Stomach (tissue), 9 donors: ENCODE measurements around the gene SNX19. TPM values are rescaled to one million over a fixed set of nuclear protein-coding genes. Genes with fewer than 3 reads are reported as not detected.
A peak's percentile ranks its signal among the peaks of the same experiment; 100 is the strongest.
"Not testable (repeated sequence)": the region's sequence is repeated elsewhere in the genome, so short reads cannot be mapped to it uniquely, and the experiment has no call there.

Experiments used
- DNase-seq, 2 donors: peaks; one replicate each; pipeline versions ENCODE4 v3.0.0 to v3.0.0-alpha.2; 2013 to 2019
- H3K27ac ChIP-seq, 5 donors: fragments of 200-600 bp in 4 of 5; sonication (generic) in 4 of 5; one replicate each; pipeline ENCODE4 v1.5.1; 2013 to 2019; ENCODE audit warnings: mild to moderate bottlenecking in 1 of 5, moderate library complexity in 1 of 5
- H3K27me3 ChIP-seq, 3 donors: fragments of 200-600 bp; sonication (generic); one replicate each; pipeline ENCODE4 v1.5.1; 2017 to 2019; ENCODE audit warnings: mixed run types in 1 of 3
- H3K36me3 ChIP-seq, 4 donors: fragments of 200-600 bp; sonication (generic); 1 replicate in 3 of 4; 2 replicates in 1 of 4; pipeline ENCODE4 v1.5.1; 2016 to 2019
- H3K4me1 ChIP-seq, 4 donors: fragments of 200-600 bp; sonication (generic); one replicate each; pipeline ENCODE4 v1.5.1; 2016 to 2019
- H3K4me3 ChIP-seq, 4 donors: fragments of 200-600 bp; sonication (generic) in 3 of 4; one replicate each; pipeline ENCODE4 v1.5.1; 2016 to 2019; ENCODE audit warnings: mild to moderate bottlenecking in 1 of 4
- H3K9me3 ChIP-seq, 4 donors: fragments of 200-600 bp; sonication (generic); one replicate each; pipeline ENCODE4 v1.5.1; 2016 to 2019
- CTCF ChIP-seq, 7 experiments: fragments of 450-650 bp in 4 of 7; fragments of 200-600 bp in 3 of 7; sonication (generic) in 3 of 7; IDR thresholded peaks; one replicate each; pipeline ENCODE4 v1.5.1; 2016 to 2019; ENCODE audit warnings: antibody characterized with exemption in 7 of 7, control low read depth in 2 of 7, mild to moderate bottlenecking in 1 of 7
- EP300 ChIP-seq: sonication (generic); formaldehyde crosslinking; IDR thresholded peaks from one replicate; pipeline ENCODE4 v1.6.1; 2017; ENCODE audit warnings: antibody characterized with exemption
- POLR2A ChIP-seq, 4 donors: fragments of 450-650 bp; IDR thresholded peaks; one replicate each; pipeline ENCODE4 v1.6.1; 2016; ENCODE audit warnings: antibody characterized with exemption in 4 of 4, control low read depth in 2 of 4, mild to moderate bottlenecking in 1 of 4, moderate library complexity in 1 of 4
- POLR2AphosphoS5 ChIP-seq, 3 donors: sonication (generic); formaldehyde crosslinking; IDR thresholded peaks; one replicate each; pipeline ENCODE4 v1.6.1; 2016; ENCODE audit warnings: antibody characterized with exemption in 3 of 3
- WGBS, 5 donors: extraction: QIAGEN DNeasy Blood & Tissue Kit in 3 of 5; methylation state at CpG; one replicate each; pipeline versions ENCODE4 v1.1.5 to v1.1.7; 2013 to 2018; 5-methylcytosine and 5-hydroxymethylcytosine counted together
- intact Hi-C: fragments of 100-400 bp; cut with DNase I; formaldehyde crosslinking; loops from one replicate; pipeline ENCODE4 v1.15.1; 2023; ENCODE audit warnings: low total_unique reads
- polyA plus RNA-seq, 3 donors: library from polyadenylated mRNA; stranded (reverse); fragments of 200-250 nt; gene quantifications; one replicate each; pipeline ENCODE4 v1.2.3, GENCODE V29; 2013
- total RNA-seq, 5 donors: library from RNA; depleted of rRNA; stranded (reverse); fragments of >200 nt; gene quantifications; one replicate each; pipeline versions ENCODE4 v1.1.0 to v1.2.3, GENCODE V29; 2014 to 2016
- donor health status: healthy with polysubstance abuse.
- donor health status: Bipolar disorder and iron deficiency.
- donor health status: healthy.

SNX19 gene
- total and polyA plus RNA-seq, 8 donors = 8.7 to 173 (median 47.4) TPM

- Histone ChIP-seq H3K27me3 (no peaks in the 10 kb centered on the region), H3K27ac (no peak overlapping the region), H3K9me3 (no peaks in the 10 kb centered on the region), H3K4me1 (peaks cover 0 to 23% (median 10%) of the 10 kb centered on the region in 4 donors), H3K4me3 (no peak overlapping the region), H3K36me3 (no peaks in the 10 kb centered on the region)
- WGBS, 5 donors = 84 to 93% (median 89%) methylated on average over 14 of the region's 14 CpGs
- no peak for TF ChIP-seq EP300
- TF ChIP-seq CTCF (IDR thresholded peaks at IDR 0.05) = no peak
- TF ChIP-seq POLR2AphosphoS5 (IDR thresholded peaks at IDR 0.05) = no peak
- no peak for TF ChIP-seq POLR2A (IDR thresholded peaks at IDR 0.05)
- DNase-seq = no peak
- intact Hi-C loops = loop anchor here (5.0 to 10.0 kb wide), 2 partner anchors 429 to 646 kb away; no protein-coding TSS in a partner anchor
Measured at GRCh38 chr11:130861283-130861682, 55.0 kb downstream of the SNX19 start.

- Histone ChIP-seq H3K4me3 (no peak overlapping the region), H3K27me3 (no peaks in the 10 kb centered on the region), H3K36me3 (no peaks in the 10 kb centered on the region), H3K9me3 (no peaks in the 10 kb centered on the region), H3K27ac (no peak overlapping the region), H3K4me1 (peaks cover 0 to 23% (median 10%) of the 10 kb centered on the region in 4 donors)
- TF ChIP-seq EP300 = no peak
- TF ChIP-seq POLR2AphosphoS5 (IDR thresholded peaks at IDR 0.05) = no peak
- TF ChIP-seq CTCF (IDR thresholded peaks at IDR 0.05) = no peak
- TF ChIP-seq POLR2A (IDR thresholded peaks at IDR 0.05) = no peak
- peak in 1 of 2 donors; percentile 31 for DNase-seq
- intact Hi-C loops = loop anchor here (5.0 to 10.0 kb wide), 2 partner anchors 428 to 645 kb away; no protein-coding TSS in a partner anchor
- 18 to 35% (median 24%) methylated on average over 1 of the region's 1 CpG for WGBS, 5 donors
Measured at GRCh38 chr11:130859886-130860285, 56.4 kb downstream of the SNX19 start.

GRCh38 chr11:130858215-130858614 is 58.1 kb downstream of the SNX19 start:
- TF ChIP-seq CTCF (IDR thresholded peaks at IDR 0.05) (no peak), EP300 (no peak), POLR2AphosphoS5 (IDR thresholded peaks at IDR 0.05) (no peak), POLR2A (IDR thresholded peaks at IDR 0.05) (no peak)
- DNase-seq = no peak
- 59 to 92% (median 73%) methylated on average over 2 of the region's 2 CpGs for WGBS, 5 donors

GRCh38 chr11:130855707-130856106 is 60.6 kb downstream of the SNX19 start:
- H3K27me3 ChIP-seq, intact Hi-C loops, DNase-seq, H3K4me1 ChIP-seq, H3K36me3 ChIP-seq, H3K9me3 ChIP-seq, H3K4me3 ChIP-seq, H3K27ac ChIP-seq: not testable (repeated sequence)
- 74 to 89% (median 81%) methylated on average over 2 of the region's 2 CpGs for WGBS, 5 donors

More at GRCh38 chr11:130858215-130858614, 58.1 kb downstream of the SNX19 start:
- Histone ChIP-seq H3K4me3 (no peak overlapping the region), H3K9me3 (no peaks in the 10 kb centered on the region), H3K4me1 (peaks cover 0 to 23% (median 10%) of the 10 kb centered on the region in 4 donors), H3K27ac (no peak overlapping the region), H3K36me3 (no peaks in the 10 kb centered on the region), H3K27me3 (no peaks in the 10 kb centered on the region)
- intact Hi-C loops = no loop called here

- TF ChIP-seq EP300 (no peak), CTCF (IDR thresholded peaks at IDR 0.05) (no peak), POLR2A (IDR thresholded peaks at IDR 0.05) (no peak), POLR2AphosphoS5 (IDR thresholded peaks at IDR 0.05) (no peak)
- no peaks in the 10 kb centered on the region for H3K27me3 ChIP-seq
- no peak for DNase-seq
- H3K36me3 ChIP-seq = no peaks in the 10 kb centered on the region
- intact Hi-C loops = no loop called here
- no peaks in the 10 kb centered on the region for H3K9me3 ChIP-seq
- H3K4me3 ChIP-seq = no peak overlapping the region
- H3K27ac ChIP-seq = no peak overlapping the region
- 91 to 96% (median 94%) methylated on average over 4 of the region's 4 CpGs for WGBS, 5 donors
- H3K4me1 ChIP-seq = peaks cover 0 to 5% (median 1%) of the 10 kb centered on the region in 4 donors
Measured at GRCh38 chr11:130854483-130854882, 61.8 kb downstream of the SNX19 start.
